ENCODE data around the gene AHRR. TPM values are rescaled to one million over a fixed set of nuclear protein-coding genes. Genes with fewer than 3 reads are reported as not detected.
A peak's percentile ranks its signal among the peaks of the same experiment; 100 is the strongest.

AHRR gene
- total and polyA plus RNA-seq, 7 experiments from 2014 or later = 0.56 to 23.5 (median 1.2) TPM; not detected in 1

DNA sequence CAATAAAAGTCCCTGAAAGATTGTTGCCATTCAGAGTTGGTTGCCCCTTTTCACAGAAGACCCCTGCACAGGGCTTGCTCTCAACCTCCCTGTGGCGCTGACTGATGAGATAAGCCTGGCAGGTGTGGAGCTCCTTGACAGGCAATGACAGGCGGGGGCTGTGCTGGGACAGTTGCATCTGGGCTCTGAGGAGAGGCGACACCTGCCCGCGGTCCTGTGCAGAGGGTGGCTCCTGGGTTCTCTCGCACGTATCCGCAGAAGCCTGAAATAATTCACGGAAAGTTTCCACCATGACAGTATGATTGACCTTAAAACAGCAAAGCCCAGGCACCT lies 101.7 kb downstream of the AHRR start:
- CTCF ChIA-PET = no interaction called here

DNA sequence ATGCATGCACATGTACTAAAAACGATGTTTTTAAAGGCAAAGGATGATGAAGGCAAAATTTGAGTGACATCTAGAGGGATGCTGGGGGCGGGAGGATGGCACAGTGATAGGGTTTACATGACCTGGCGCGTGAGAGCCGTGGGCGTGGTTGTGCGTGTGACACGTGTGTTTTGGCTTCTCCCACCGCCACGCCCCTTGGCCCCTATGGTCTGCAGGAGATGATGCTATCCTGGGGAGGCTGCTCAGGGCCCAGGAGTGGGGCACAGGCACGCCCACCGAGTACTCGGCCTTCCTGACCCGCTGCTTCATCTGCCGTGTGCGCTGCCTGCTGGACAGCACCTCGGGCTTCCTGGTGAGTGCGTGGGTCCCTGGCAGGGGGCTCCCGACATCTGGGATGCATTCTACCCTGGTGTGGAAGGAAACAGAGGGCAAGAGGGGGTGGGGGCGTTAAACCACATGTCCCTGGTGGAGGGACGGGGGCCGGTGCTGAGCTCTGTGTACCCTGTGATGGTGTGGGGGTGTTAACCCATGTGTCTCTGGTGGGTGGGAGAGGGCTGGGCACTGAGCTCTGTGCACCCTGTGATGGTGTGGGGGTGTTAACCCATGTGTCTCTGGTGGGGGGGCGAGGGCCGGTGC lies 102.2 kb downstream of the AHRR start:
- intact Hi-C loops (cut with micrococcal nuclease) = no loop called here
- H3K27ac Mint-ChIP-seq = no peak overlapping the region

More for the DNA sequence above, 101.7 kb downstream of the AHRR start:
- Mint-ChIP-seq H3K4me3 (no peak overlapping the region), H3K4me1 (peaks cover 0 to 18% (median 2%) of the 10 kb centered on the region in 7 donors), H3K27me3 (peaks cover 0 to 11% (median 0%) of the 10 kb centered on the region in 5 donors), H3K9me3 (no peaks in the 10 kb centered on the region), H3K36me3 (peaks cover 0 to 8% (median 0%) of the 10 kb centered on the region in 5 donors), H3K27ac (peak overlapping the region in 1 of 9 donors; percentile 58)
- H3K9me3 ChIP-seq (ENCODE audit: control insufficient read depth in 2 of 3, low read length in 3 of 3) = no peaks in the 10 kb centered on the region
- H3K36me3 ChIP-seq (ENCODE audit: control insufficient read depth in 2 of 3, insufficient read depth in 3 of 3, low read length in 3 of 3) = no peaks in the 10 kb centered on the region
- no peak overlapping the region for H3K4me3 ChIP-seq (ENCODE audit: low read length)
- POLR2A ChIA-PET = no interaction called here
- H3K4me1 ChIP-seq (ENCODE audit: control insufficient read depth in 2 of 2, insufficient read depth in 2 of 2, low read length in 2 of 2) = no peaks in the 10 kb centered on the region
- H3K27ac ChIP-seq (ENCODE audit: low read depth, low read length) = no peak overlapping the region
- ATAC-seq (no peak), DNase-seq (no peak)
- H3K27me3 ChIP-seq (ENCODE audit: control insufficient read depth in 2 of 2, insufficient read depth in 2 of 2, low read length in 2 of 2) = no peaks in the 10 kb centered on the region
- intact Hi-C loops (cut with micrococcal nuclease) = no loop called here

DNA sequence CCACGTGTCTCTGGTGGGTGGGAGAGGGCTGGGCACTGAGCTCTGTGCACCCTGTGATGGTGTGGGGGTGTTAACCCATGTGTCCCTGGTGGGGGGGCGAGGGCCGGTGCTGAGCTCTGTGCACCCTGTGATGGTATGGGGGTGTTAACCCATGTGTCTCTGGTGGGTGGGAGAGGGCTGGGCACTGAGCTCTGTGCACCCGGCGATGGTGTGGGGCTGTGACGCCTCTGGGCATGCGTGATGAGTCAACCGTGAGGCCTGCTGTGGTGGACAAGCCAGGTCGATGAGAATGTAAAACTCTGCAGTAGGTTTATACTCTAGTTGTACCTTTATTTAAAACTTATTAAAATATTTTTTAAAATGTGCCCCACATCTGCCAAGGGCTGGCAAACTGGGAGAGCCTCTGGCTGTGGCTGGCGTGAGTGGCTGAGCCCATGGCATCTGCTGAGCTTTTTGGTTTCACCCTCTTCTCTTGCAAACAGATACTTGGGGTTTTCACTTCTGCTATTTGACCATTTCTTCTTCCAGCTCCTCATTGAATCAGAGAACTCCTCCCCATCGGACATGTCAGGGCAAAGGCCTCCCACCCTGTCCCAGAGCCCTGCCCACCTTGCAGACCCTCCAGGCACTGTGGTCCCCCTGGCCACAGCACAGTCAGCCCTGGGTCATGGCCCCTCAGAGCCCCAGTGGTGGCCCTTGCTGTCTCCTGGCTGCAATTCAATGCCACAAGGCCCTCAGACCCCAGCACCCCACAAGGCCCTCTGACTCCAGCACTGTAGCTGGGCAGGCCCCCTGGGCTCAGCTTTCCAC lies 103.0 kb downstream of the AHRR start:
- no peak overlapping the region for H3K4me3 ChIP-seq (ENCODE audit: low read length)
- Mint-ChIP-seq H3K27me3 (peaks cover 0 to 11% (median 0%) of the 10 kb centered on the region in 5 donors), H3K4me3 (no peak overlapping the region), H3K27ac (peak overlapping the region in 1 of 9 donors; percentile 63), H3K4me1 (peaks cover 0 to 18% (median 2%) of the 10 kb centered on the region in 7 donors), H3K36me3 (peaks cover 0 to 8% (median 0%) of the 10 kb centered on the region in 5 donors), H3K9me3 (no peaks in the 10 kb centered on the region)
- no peaks in the 10 kb centered on the region for H3K36me3 ChIP-seq (ENCODE audit: control insufficient read depth in 2 of 3, insufficient read depth in 3 of 3, low read length in 3 of 3)
- DNase-seq (no peak), ATAC-seq (no peak)
- no peaks in the 10 kb centered on the region for H3K9me3 ChIP-seq (ENCODE audit: control insufficient read depth in 2 of 3, low read length in 3 of 3)
- POLR2A ChIA-PET = no interaction called here
- H3K27ac ChIP-seq (ENCODE audit: low read depth, low read length) = no peak overlapping the region
- CTCF ChIA-PET = interaction anchor here (2.2 kb wide), 1 partner anchor 236 kb away, joined by 11 read pairs; no protein-coding TSS in a partner anchor
- H3K4me1 ChIP-seq (ENCODE audit: control insufficient read depth in 2 of 2, insufficient read depth in 2 of 2, low read length in 2 of 2) = no peaks in the 10 kb centered on the region
- intact Hi-C loops (cut with micrococcal nuclease) = loop anchor here in 1 of 2 donors (1.0 kb wide), 1 partner anchor 236 kb away; no protein-coding TSS in a partner anchor
- H3K27me3 ChIP-seq (ENCODE audit: control insufficient read depth in 2 of 2, insufficient read depth in 2 of 2, low read length in 2 of 2) = no peaks in the 10 kb centered on the region

More for the DNA sequence above, 102.2 kb downstream of the AHRR start:
- ATAC-seq (no peak), DNase-seq (no peak)
- Mint-ChIP-seq H3K4me1 (peaks cover 0 to 18% (median 2%) of the 10 kb centered on the region in 7 donors), H3K27me3 (peaks cover 0 to 11% (median 0%) of the 10 kb centered on the region in 5 donors), H3K4me3 (no peak overlapping the region), H3K36me3 (peaks cover 0 to 8% (median 0%) of the 10 kb centered on the region in 5 donors), H3K9me3 (no peaks in the 10 kb centered on the region)
- no peaks in the 10 kb centered on the region for H3K36me3 ChIP-seq (ENCODE audit: control insufficient read depth in 2 of 3, insufficient read depth in 3 of 3, low read length in 3 of 3)
- H3K27ac ChIP-seq (ENCODE audit: low read depth, low read length) = no peak overlapping the region
- ChIA-PET POLR2A (no interaction called here), CTCF (no interaction called here)
- H3K27me3 ChIP-seq (ENCODE audit: control insufficient read depth in 2 of 2, insufficient read depth in 2 of 2, low read length in 2 of 2) = no peaks in the 10 kb centered on the region
- H3K9me3 ChIP-seq (ENCODE audit: control insufficient read depth in 2 of 3, low read length in 3 of 3) = no peaks in the 10 kb centered on the region
- H3K4me3 ChIP-seq (ENCODE audit: low read length) = no peak overlapping the region
- no peaks in the 10 kb centered on the region for H3K4me1 ChIP-seq (ENCODE audit: control insufficient read depth in 2 of 2, insufficient read depth in 2 of 2, low read length in 2 of 2)

DNA sequence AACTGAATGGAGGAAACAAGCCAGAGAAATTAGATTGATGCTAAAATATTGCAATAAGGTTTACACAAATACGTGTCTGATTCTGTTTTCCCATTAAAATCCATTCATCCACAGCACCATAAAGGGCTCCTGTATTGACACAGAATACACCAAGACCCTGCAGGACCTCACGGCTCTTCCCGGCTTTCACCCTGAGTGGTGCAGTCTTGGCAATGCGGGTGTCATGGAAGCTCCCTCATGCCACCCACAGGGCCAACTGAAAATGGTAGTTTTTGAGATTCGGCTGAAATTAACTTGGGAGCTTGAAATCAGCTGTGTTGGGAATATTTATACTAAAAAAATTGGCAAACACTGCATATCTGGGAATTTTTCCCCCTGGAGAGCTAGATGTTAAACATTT lies 104.2 kb downstream of the AHRR start:
- H3K36me3 Mint-ChIP-seq = peaks cover 0 to 6% (median 0%) of the 10 kb centered on the region in 5 donors
- ChIA-PET CTCF (interaction anchor here (0.7 to 2.2 kb wide), 2 partner anchors 30 to 237 kb away, joined by 3 to 11 read pairs; no protein-coding TSS in a partner anchor), POLR2A (interaction anchor here (1.1 to 1.3 kb wide), 2 partner anchors 17 to 237 kb away, joined by 3 to 5 read pairs; partner anchors contain the start of gene EXOC3)
- H3K27me3 ChIP-seq (ENCODE audit: control insufficient read depth in 2 of 2, insufficient read depth in 2 of 2, low read length in 2 of 2) = no peaks in the 10 kb centered on the region
- no peaks in the 10 kb centered on the region for H3K9me3 ChIP-seq (ENCODE audit: control insufficient read depth in 2 of 3, low read length in 3 of 3)
- H3K27ac Mint-ChIP-seq = no peak overlapping the region
- no peak for ATAC-seq
- no peak overlapping the region for H3K4me3 ChIP-seq (ENCODE audit: low read length)
- H3K4me1 Mint-ChIP-seq = peaks cover 0 to 18% (median 2%) of the 10 kb centered on the region in 7 donors
- H3K27me3 Mint-ChIP-seq = peaks cover 0 to 11% (median 3%) of the 10 kb centered on the region in 5 donors
- no peak overlapping the region for H3K27ac ChIP-seq (ENCODE audit: low read depth, low read length)
- no peaks in the 10 kb centered on the region for H3K4me1 ChIP-seq (ENCODE audit: control insufficient read depth in 2 of 2, insufficient read depth in 2 of 2, low read length in 2 of 2)
- H3K36me3 ChIP-seq (ENCODE audit: control insufficient read depth in 2 of 3, insufficient read depth in 3 of 3, low read length in 3 of 3) = no peaks in the 10 kb centered on the region
- no peak overlapping the region for H3K4me3 Mint-ChIP-seq
- DNase-seq = peak in 2 of 9 donors; percentile 18 to 23
- intact Hi-C loops (cut with micrococcal nuclease) = loop anchor here in 1 of 2 donors (1.0 kb wide), 1 partner anchor 237 kb away; no protein-coding TSS in a partner anchor
- no peaks in the 10 kb centered on the region for H3K9me3 Mint-ChIP-seq

DNA sequence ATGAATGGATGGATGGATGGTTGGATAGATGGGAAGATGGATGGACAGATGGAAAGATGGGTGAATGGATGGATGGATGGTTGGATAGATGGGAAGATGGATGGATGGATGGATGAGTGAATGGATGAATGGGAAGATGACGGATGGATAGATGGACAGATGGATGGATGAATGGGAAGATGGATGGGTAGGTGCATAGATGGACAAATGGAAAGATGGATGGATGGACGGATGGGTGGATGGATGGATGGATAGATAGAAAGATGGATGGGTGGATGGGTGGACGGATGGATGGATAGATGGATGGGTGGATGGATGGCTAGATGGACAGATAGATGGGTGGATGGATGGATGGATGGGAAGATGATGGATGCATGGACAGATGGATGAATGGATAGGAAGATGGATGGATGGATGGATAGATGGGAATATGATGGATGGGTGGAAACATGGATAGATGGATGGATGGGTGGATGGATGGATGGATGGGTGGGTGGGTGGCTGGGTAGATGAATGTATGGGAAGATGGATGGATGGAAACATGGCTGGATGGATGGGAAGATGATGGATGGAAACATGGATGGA lies 105.0 kb downstream of the AHRR start:
- Mint-ChIP-seq H3K27me3 (peaks cover 0 to 11% (median 3%) of the 10 kb centered on the region in 5 donors), H3K4me3 (peak overlapping the region in 1 of 10 donors; percentile 35), H3K27ac (peak overlapping the region in 1 of 9 donors; percentile 31), H3K36me3 (peaks cover 0 to 6% (median 0%) of the 10 kb centered on the region in 5 donors), H3K9me3 (no peaks in the 10 kb centered on the region), H3K4me1 (peaks cover 0 to 18% (median 2%) of the 10 kb centered on the region in 7 donors)
- Histone ChIP-seq H3K27ac (ENCODE audit: low read depth, low read length) (no peak overlapping the region), H3K4me3 (ENCODE audit: low read length) (no peak overlapping the region), H3K27me3 (ENCODE audit: control insufficient read depth in 2 of 2, insufficient read depth in 2 of 2, low read length in 2 of 2) (no peaks in the 10 kb centered on the region), H3K9me3 (ENCODE audit: control insufficient read depth in 2 of 3, low read length in 3 of 3) (no peaks in the 10 kb centered on the region), H3K4me1 (ENCODE audit: control insufficient read depth in 2 of 2, insufficient read depth in 2 of 2, low read length in 2 of 2) (no peaks in the 10 kb centered on the region), H3K36me3 (ENCODE audit: control insufficient read depth in 2 of 3, insufficient read depth in 3 of 3, low read length in 3 of 3) (no peaks in the 10 kb centered on the region)
- ChIA-PET CTCF (interaction anchor here (2.2 kb wide), 1 partner anchor 238 kb away, joined by 11 read pairs; no protein-coding TSS in a partner anchor), POLR2A (interaction anchor here (1.1 to 1.3 kb wide), 2 partner anchors 16 to 238 kb away, joined by 3 to 5 read pairs; partner anchors contain the start of gene EXOC3)
- ATAC-seq (no peak), DNase-seq (no peak)
- intact Hi-C loops (cut with micrococcal nuclease) = no loop called here

DNA sequence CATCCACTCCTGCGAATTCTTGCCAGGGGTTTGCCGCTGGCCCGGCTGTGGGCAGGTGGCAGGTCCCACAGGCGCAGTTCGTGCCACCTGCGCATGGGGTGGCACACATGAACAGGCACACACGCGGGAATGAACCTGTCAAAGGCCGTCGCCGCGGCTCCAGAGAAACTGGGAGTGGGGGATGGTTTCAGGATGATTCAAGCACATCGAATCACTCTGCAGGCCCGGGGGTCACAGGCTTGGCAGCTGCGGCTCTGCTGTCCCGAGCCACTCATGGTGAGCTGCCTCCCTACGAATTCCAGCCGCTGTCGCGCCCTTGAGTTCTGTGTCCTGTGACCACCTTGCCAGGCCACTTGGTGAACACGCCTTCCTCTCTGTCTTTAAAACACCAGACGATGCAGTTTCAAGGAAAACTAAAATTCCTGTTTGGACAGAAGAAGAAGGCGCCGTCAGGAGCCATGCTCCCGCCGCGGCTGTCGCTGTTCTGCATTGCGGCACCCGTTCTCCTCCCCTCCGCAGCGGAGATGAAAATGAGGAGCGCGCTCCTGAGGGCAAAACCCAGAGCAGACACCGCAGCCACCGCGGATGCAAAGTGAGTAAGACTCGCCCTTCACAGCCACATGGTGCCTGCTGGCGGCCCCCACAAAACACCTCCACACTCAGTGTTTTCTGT lies 106.0 kb downstream of the AHRR start:
- Mint-ChIP-seq H3K4me1 (peaks cover 0 to 18% (median 2%) of the 10 kb centered on the region in 7 donors), H3K27me3 (peaks cover 0 to 12% (median 3%) of the 10 kb centered on the region in 5 donors), H3K36me3 (peaks cover 0 to 6% (median 0%) of the 10 kb centered on the region in 5 donors), H3K27ac (no peak overlapping the region), H3K9me3 (no peaks in the 10 kb centered on the region), H3K4me3 (no peak overlapping the region)
- intact Hi-C loops (cut with micrococcal nuclease) = no loop called here
- ATAC-seq (no peak), DNase-seq (peak in 1 of 9 donors; percentile 18)
- Histone ChIP-seq H3K4me3 (ENCODE audit: low read length) (no peak overlapping the region), H3K27ac (ENCODE audit: low read depth, low read length) (no peak overlapping the region), H3K36me3 (ENCODE audit: control insufficient read depth in 2 of 3, insufficient read depth in 3 of 3, low read length in 3 of 3) (no peaks in the 10 kb centered on the region), H3K4me1 (ENCODE audit: control insufficient read depth in 2 of 2, insufficient read depth in 2 of 2, low read length in 2 of 2) (no peaks in the 10 kb centered on the region), H3K27me3 (ENCODE audit: control insufficient read depth in 2 of 2, insufficient read depth in 2 of 2, low read length in 2 of 2) (no peaks in the 10 kb centered on the region), H3K9me3 (ENCODE audit: control insufficient read depth in 2 of 3, low read length in 3 of 3) (no peaks in the 10 kb centered on the region)
- ChIA-PET CTCF (interaction anchor here (1.0 kb wide), 1 partner anchor 239 kb away, joined by 4 read pairs; no protein-coding TSS in a partner anchor), POLR2A (no interaction called here)
